ENCODE measurements around the gene MC1R. TPM values are rescaled to one million over a fixed set of nuclear protein-coding genes. Genes with fewer than 3 reads are reported as not detected.
A peak's percentile ranks its signal among the peaks of the same experiment; 100 is the strongest.

MC1R gene
- total and polyA plus RNA-seq, 2 donors (not counting 1 experiment from before 2014, with no cell fraction given) = 2.9 to 4.3 TPM

- Histone ChIP-seq H3K27ac (ENCODE audit: insufficient read depth, low read length) (no peak overlapping the region), H3K9me3 (ENCODE audit: control insufficient read depth, insufficient read depth, low read depth, low read length) (no peaks in the 10 kb centered on the region), H3K79me2 (ENCODE audit: control insufficient read depth, insufficient read depth, low read length) (peaks cover 15% of the 10 kb centered on the region), H3K4me3 (replicated peaks in 1 of 4; ENCODE audit: control extremely low read depth in 1 of 4, insufficient read depth in 1 of 4, low read depth in 3 of 4, low read length in 4 of 4) (no peak overlapping the region), H3K9ac (ENCODE audit: insufficient read depth, low read length) (no peak overlapping the region), H3K4me1 (ENCODE audit: control insufficient read depth, extremely low read depth, insufficient read depth, low read length) (peaks cover 24% of the 10 kb centered on the region), H2AFZ (ENCODE audit: low read length) (no peak overlapping the region), H3K36me3 (ENCODE audit: control insufficient read depth, insufficient read depth, low read length) (peaks cover 1% of the 10 kb centered on the region), H3K4me2 (ENCODE audit: extremely low read depth, insufficient read depth, low read length) (no peak overlapping the region), H3K27me3 (ENCODE audit: control insufficient read depth, insufficient read depth, low read length) (no peaks in the 10 kb centered on the region), H4K20me1 (ENCODE audit: control insufficient read depth, extremely low read depth, insufficient read depth, low read length) (no peaks in the 10 kb centered on the region)
- TF ChIP-seq CTCF (conservative IDR thresholded peaks at IDR 0.05 in 1 of 2, IDR thresholded peaks at IDR 0.05 in 1 of 2; ENCODE audit: low read depth in 1 of 2, low read length in 2 of 2) = no peak
- TF ChIP-seq EZH2 (IDR thresholded peaks at IDR 0.05; ENCODE audit: low read length, missing control alignments) = no peak
- no peak for DNase-seq (ENCODE audit: low read depth in 2 of 2)
Measured at GRCh38 chr16:89919535-89920406, 1.1 kb downstream of the MC1R start.

- H3K4me2 ChIP-seq (ENCODE audit: extremely low read depth, insufficient read depth, low read length) = peak overlapping the region; percentile 37
- H3K27ac ChIP-seq (ENCODE audit: insufficient read depth, low read length) = peak overlapping the region; percentile 99
- H3K9me3 ChIP-seq (ENCODE audit: control insufficient read depth, insufficient read depth, low read depth, low read length) = no peaks in the 10 kb centered on the region
- peaks cover 24% of the 10 kb centered on the region for H3K79me2 ChIP-seq (ENCODE audit: control insufficient read depth, insufficient read depth, low read length)
- no peak for TF ChIP-seq EZH2 (IDR thresholded peaks at IDR 0.05; ENCODE audit: low read length, missing control alignments)
- H3K27me3 ChIP-seq (ENCODE audit: control insufficient read depth, insufficient read depth, low read length) = no peaks in the 10 kb centered on the region
- H3K36me3 ChIP-seq (ENCODE audit: control insufficient read depth, insufficient read depth, low read length) = no peaks in the 10 kb centered on the region
- peak overlapping the region in 1 of 4 experiments; percentile 94 for H3K4me3 ChIP-seq (replicated peaks in 1 of 4; ENCODE audit: control extremely low read depth in 1 of 4, insufficient read depth in 1 of 4, low read depth in 3 of 4, low read length in 4 of 4)
- H3K4me1 ChIP-seq (ENCODE audit: control insufficient read depth, extremely low read depth, insufficient read depth, low read length) = peaks cover 26% of the 10 kb centered on the region
- no peaks in the 10 kb centered on the region for H4K20me1 ChIP-seq (ENCODE audit: control insufficient read depth, extremely low read depth, insufficient read depth, low read length)
- DNase-seq (ENCODE audit: low read depth in 2 of 2) = peak in 1 of 2 donors; percentile 72
- no peak overlapping the region for H3K9ac ChIP-seq (ENCODE audit: insufficient read depth, low read length)
- H2AFZ ChIP-seq (ENCODE audit: low read length) = no peak overlapping the region
Measured at GRCh38 chr16:89920723-89921122, 2.1 kb downstream of the MC1R start.

GRCh38 chr16:89921131-89921701 lies 2.6 kb downstream of the MC1R start:
- Histone ChIP-seq H3K9ac (ENCODE audit: insufficient read depth, low read length) (peak overlapping the region; percentile 56), H3K79me2 (ENCODE audit: control insufficient read depth, insufficient read depth, low read length) (peaks cover 25% of the 10 kb centered on the region), H3K27me3 (ENCODE audit: control insufficient read depth, insufficient read depth, low read length) (no peaks in the 10 kb centered on the region), H4K20me1 (ENCODE audit: control insufficient read depth, extremely low read depth, insufficient read depth, low read length) (no peaks in the 10 kb centered on the region), H3K9me3 (ENCODE audit: control insufficient read depth, insufficient read depth, low read depth, low read length) (no peaks in the 10 kb centered on the region), H3K27ac (ENCODE audit: insufficient read depth, low read length) (peak overlapping the region; percentile 99), H3K36me3 (ENCODE audit: control insufficient read depth, insufficient read depth, low read length) (no peaks in the 10 kb centered on the region), H2AFZ (ENCODE audit: low read length) (no peak overlapping the region), H3K4me1 (ENCODE audit: control insufficient read depth, extremely low read depth, insufficient read depth, low read length) (peaks cover 26% of the 10 kb centered on the region), H3K4me2 (ENCODE audit: extremely low read depth, insufficient read depth, low read length) (peak overlapping the region; percentile 100), H3K4me3 (replicated peaks in 1 of 4; ENCODE audit: control extremely low read depth in 1 of 4, insufficient read depth in 1 of 4, low read depth in 3 of 4, low read length in 4 of 4) (peak overlapping the region in 1 of 4 experiments; percentile 94)
- TF ChIP-seq CTCF (conservative IDR thresholded peaks at IDR 0.05 in 1 of 2, IDR thresholded peaks at IDR 0.05 in 1 of 2; ENCODE audit: low read depth in 1 of 2, low read length in 2 of 2) (no peak), EZH2 (IDR thresholded peaks at IDR 0.05; ENCODE audit: low read length, missing control alignments) (no peak)
- no peak for DNase-seq (ENCODE audit: low read depth in 2 of 2)

Measured in fibroblast of lung (primary cell).